GM18505 (cell line): ENCODE data around the gene SMG1.

ENCODE experiments used
- ATAC-seq: cut with Tn5 transposase; IDR thresholded peaks from one replicate; pipeline ENCODE4 v1.9.1; 2021; ENCODE audit not compliant: unreplicated experiment
- POLR2A ChIP-seq: IDR thresholded peaks from 4 replicates; pipeline ENCODE4 v1.6.1; 2011; ENCODE audit warnings: borderline replicate concordance; ENCODE audit not compliant: insufficient read depth, insufficient read length; ENCODE audit errors: extremely low read depth

The SMG1 gene

DNA sequence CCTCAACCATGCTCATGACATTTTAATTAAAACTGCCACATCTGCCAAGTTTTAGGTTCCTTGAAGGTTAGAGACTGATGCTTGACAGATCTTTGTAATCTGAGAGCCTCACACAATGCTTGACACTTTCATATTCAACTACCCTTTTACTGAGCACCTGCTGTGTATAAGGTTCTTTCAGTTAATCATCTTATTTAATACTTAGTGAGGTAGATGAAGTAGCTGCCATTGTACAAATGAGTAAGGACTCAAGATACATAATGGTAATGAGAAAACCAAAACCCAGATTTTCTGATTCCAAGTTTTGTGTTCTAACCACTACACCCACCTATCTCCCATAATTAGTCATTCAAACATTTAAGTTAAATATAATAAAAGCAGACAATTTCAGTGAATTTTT, 89.5 kb downstream of the SMG1 start:
- ATAC-seq: no peak
- TF ChIP-seq POLR2A: no peak

- TF ChIP-seq POLR2A: no peak
- ATAC-seq: no peak
Measured at GRCh38 chr16:18834864-18835263, 91.3 kb downstream of the SMG1 start.

DNA sequence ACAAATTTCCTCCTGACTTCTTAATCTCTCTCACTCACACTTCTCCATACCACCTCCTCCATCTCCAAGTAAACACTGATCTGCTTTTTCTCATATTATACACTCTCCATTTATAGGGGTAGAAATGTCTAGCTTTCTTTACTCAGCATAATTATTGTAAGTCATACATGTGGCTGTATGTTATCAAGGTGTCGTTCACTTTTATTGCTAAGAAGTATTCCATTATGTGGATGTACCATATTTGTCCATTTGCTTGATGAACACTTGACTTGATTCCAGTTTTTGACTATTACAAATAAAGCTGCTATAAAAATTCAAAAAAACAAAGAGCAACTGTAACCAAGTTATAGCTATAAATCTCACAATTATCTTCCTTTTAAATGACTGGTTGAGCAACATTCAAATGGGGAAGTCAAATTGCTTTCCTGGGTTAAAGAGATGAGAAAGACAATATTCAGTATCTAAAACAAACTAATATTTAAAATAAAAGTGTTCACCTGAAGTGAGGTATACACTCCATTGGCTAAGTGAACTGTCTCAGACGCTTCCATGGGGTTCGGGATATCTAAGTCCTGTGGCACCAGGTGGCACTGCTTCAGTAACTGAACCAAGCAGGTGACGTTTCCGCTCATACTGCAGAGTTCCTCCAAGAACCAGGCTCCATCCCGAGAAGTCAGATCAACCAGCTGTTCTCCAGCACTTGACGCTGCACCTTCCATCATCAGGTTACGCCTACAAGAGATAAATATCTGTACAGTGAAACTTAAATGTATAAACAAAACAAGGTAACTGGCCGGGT, 92.3 kb downstream of the SMG1 start:
- TF ChIP-seq POLR2A: no peak
- no peak for ATAC-seq

GRCh38 chr16:18832613-18833012, 93.6 kb downstream of the SMG1 start:
- TF ChIP-seq POLR2A: no peak
- no peak for ATAC-seq

DNA sequence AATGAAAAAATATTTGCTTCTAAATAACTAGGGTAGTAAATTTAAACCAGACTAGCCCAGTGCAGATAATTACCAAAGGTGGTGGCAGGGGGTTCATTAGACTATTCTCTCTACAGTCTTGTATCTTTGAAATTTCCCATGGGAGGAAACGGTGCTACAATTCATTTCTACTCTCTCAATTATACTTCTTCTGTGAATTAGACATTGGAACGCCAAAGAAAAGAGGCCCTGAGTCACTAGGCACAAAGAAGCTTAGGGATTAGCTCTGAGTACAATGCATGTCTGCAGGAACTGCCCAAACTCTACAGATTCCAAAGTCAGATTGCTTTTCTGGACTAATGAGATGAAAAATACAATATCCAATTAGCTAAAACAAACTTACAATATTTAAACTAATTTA, 94.2 kb downstream of the SMG1 start:
- no peak for TF ChIP-seq POLR2A
- no peak for ATAC-seq

DNA sequence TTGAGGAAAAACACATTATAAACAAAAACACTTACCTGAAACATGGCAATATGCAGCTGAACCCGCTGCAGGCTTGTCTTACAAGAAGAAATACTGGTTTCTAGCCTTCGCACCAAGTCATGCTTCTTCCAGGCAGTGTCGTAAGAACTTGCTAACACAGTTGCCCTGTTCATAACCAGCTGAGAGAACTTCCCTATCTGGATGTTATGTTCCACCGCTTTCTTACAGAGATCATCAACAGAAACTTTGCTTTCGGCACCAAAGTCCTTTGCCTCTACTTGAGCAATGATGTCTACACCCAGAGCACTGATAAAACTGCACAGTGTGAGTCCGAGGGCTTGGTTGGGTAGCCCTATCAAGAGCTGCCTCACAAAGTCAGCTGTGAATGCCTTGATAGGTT, 97.0 kb downstream of the SMG1 start:
- ATAC-seq: no peak
- TF ChIP-seq POLR2A: no peak

- no peak for ATAC-seq
- TF ChIP-seq POLR2A: no peak
Measured at GRCh38 chr16:18827890-18828289, 98.3 kb downstream of the SMG1 start.

DNA sequence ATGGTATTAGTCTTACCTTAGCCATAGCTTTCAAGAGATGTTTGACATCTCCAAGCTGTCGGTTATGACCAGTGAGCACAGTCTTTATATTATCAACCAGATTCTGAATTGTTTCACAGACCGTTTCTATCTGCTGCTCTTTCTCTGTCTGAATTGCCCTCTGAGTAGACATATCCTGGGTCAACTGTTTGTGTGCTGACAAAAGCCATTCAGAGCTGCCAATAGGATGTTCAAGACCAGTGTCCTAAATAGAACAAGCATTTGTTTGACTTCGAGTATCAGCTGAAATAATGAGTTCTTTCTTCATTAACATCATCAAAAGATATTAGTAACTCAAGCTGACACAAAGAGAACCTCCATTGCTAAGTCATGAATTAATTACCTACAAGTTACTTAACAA, 109.9 kb downstream of the SMG1 start:
- TF ChIP-seq POLR2A: no peak
- ATAC-seq: no peak

- no peak for TF ChIP-seq POLR2A
- no peak for ATAC-seq
Measured at GRCh38 chr16:18811925-18812324, 114.3 kb downstream of the SMG1 start.

DNA sequence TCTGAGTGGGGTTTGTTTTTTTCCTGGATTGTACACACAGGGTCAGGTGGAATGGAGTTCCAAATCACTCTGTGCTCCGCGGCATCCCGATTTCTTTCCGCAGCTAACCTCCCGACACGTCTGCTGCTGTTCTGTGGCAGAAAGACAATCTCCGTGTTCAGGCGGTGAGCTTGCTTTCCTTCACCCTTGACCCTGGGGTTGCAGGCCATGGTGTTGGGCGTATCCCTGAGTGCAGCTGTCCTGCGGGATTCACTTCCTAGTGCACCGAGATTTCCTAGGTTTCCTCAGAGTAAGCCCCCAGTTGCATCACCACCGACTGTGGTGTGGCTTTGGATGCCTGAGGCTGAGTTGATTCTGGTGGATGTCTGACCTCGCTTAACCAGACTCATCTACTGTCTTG, 117.0 kb downstream of the SMG1 start:
- no peak for TF ChIP-seq POLR2A
- ATAC-seq: no peak

- ATAC-seq: no peak
- no peak for TF ChIP-seq POLR2A
Measured at GRCh38 chr16:18805257-18805773, 120.9 kb downstream of the SMG1 start.

DNA sequence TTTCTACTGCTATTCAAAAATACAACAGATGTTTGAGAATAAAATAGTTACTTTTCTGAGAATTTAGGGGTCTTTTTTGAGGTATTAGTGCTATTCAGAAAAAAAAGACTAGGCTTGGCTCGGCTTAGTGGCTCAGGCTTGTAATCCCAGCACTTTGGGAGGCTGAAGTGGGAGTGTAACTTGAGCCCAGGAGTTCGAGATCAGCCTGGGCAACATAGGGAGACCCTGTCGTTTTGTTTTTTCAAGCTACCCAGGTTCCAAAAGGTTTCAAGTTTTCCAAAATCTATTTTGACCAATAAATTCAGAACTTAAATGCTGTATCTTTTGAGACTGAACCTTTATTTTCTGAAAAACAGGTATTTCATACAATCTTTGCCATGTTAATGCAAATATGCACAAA, 121.7 kb downstream of the SMG1 start:
- no peak for ATAC-seq
- TF ChIP-seq POLR2A: no peak

DNA sequence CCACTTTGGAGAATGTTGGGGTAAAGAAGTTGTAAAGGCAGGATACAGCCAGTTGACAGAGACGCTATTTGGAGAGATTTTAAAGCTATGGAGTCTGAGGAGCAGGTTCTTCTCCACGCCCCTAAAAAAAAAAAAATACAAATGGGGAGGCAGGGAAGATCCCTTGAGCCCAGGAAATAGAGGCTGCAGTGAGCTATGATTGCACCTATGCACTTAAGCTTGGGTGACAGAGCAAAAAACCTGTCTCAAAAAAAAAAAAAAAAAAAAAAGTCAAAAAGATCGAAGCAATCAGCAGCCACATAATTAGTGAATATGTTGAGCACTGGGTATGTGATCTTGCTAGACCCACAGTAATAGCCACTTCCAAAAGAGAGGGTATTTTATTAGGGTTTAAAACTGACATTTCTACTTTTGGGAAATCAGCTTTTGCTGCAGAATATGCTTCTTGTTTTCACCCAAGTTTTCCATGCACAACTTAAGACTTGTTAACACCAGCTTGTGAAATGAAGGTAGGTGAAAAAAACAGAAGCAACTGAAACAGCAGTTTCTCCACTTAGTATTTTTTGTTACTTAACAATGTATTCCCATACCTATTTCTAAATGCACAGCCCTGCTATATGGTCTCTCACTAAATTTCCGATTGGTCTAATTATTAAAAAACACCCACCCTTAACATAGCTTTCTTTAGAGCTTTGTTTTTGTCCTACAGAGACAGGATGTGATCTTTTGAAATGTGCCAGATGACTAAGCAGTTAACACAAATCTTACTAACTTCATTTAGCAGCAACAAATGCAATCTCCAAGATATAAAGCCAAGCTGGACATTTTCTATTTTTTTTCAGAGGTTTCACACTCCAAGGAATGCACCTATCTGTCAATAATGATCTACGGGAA, 122.4 kb downstream of the SMG1 start:
- ATAC-seq: no peak
- TF ChIP-seq POLR2A: no peak

- ATAC-seq: no peak
- TF ChIP-seq POLR2A: no peak
Measured at GRCh38 chr16:18802767-18803343, 123.4 kb downstream of the SMG1 start.
